Measurements from ENCODE around the gene TNS4. TPM values are rescaled to one million over a fixed set of nuclear protein-coding genes. Genes with fewer than 3 reads are reported as not detected.

TNS4 gene
- polyA plus RNA-seq, 2 of the 4 experiments (the other 2 are of a cell fraction): 24.2 to 73.5 TPM

- no peak for DNase-seq (ENCODE audit: low read depth in 1 of 2, low spot score in 1 of 2)
- Histone ChIP-seq H3K9me3 (no peaks in the 10 kb centered on the region), H3K4me3 (no peak overlapping the region), H3K4me1 (peaks cover 78% of the 10 kb centered on the region), H3K27ac (peak overlapping the region; percentile 95 to 99), H3K4me2 (no peak overlapping the region)
- CTCF ChIA-PET: interaction anchor here (1.3 to 36.6 kb wide), 11 partner anchors 14 to 236 kb away, joined by 3 to 1144 read pairs (median 105); partner anchors contain the start of genes CCR7, IGFBP4 and TOP2A
- FAIRE-seq: no peak
- 95% methylated on average over 4 of the region's 4 CpGs for WGBS (ENCODE audit: missing lambda C conversion rate)
- no peak for ATAC-seq
- TF ChIP-seq HOXB5 (CRISPR knock-in tag; IDR thresholded peaks at IDR 0.05) (0 out of 2 replicates have a peak, but pooled peaks have one; percentile 21), ZC3H11A (IDR thresholded peaks at IDR 0.05) (no peak), HOXA7 (CRISPR knock-in tag; IDR thresholded peaks at IDR 0.05) (0 out of 2 replicates have a peak, but pooled peaks have one; percentile 41)
- POLR2A ChIA-PET: interaction anchor here (0.7 to 9.7 kb wide), 5 partner anchors 14 to 67 kb away, joined by 3 to 177 read pairs (median 18); no protein-coding TSS in a partner anchor
These were observed 34.0 kb upstream of the TNS4 start for GRCh38 chr17:40535438-40535837.

DNA sequence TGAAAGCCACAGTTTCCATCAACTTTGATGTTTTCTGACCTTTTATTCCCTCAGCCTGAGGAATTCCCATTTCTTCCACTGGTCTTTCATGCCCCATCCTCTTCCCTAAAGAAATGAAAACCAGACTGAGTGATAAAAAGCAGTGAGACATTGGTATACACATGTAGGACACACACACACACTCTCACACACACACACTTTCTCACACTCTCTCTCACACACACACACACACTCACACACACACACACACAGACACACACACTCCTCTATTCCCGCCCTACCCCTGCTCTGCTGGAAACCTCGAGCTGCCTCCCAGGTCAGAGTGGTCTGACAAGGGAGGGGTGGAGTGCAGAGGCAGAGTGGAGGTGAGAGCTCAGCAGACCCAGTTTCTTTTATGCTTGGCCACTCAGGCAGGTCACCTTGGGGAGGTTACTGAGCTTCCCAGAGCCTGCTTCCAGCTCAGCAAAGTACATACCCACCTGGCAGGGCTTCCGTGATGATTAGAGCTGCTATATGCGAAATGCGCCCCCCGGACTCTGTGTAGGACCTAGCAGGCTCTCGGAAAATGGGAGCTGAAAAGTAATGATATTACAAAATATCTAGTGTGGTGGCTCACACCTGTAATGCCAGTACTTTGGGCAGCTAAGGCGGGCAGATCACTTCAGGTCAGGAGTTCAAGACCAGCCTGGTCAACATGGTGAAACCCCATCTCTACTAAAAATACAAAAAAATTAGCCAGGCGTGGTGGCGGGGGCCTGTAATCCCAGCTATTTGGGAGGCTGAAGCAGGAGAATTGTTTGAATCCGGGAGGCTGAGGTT is 33.2 kb upstream of the TNS4 start:
- TF ChIP-seq FOSB (CRISPR knock-in tag; IDR thresholded peaks at IDR 0.05) (peak; percentile 11; the same call in 1 of the 2 replicates), MAX (IDR thresholded peaks at IDR 0.05) (peak; percentile 17; the same call in 1 of the 2 replicates), CHD4 (IDR thresholded peaks at IDR 0.05; ENCODE audit: borderline replicate concordance) (0 out of 2 replicates have a peak, but pooled peaks have one; percentile 56), HOXB13 (CRISPR knock-in tag; IDR thresholded peaks at IDR 0.05; ENCODE audit: low read depth) (peak; percentile 84; the same call in 1 of the 2 replicates), ATOH8 (CRISPR knock-in tag; IDR thresholded peaks at IDR 0.05; ENCODE audit: low read depth) (no peak; the same call in 1 of the 2 replicates), TFCP2L1 (CRISPR knock-in tag; IDR thresholded peaks at IDR 0.05) (peak; percentile 88), SMC3 (IDR thresholded peaks at IDR 0.05) (0 out of 3 replicates have a peak, but pooled peaks have one; percentile 6), HOXB5 (CRISPR knock-in tag; IDR thresholded peaks at IDR 0.05) (peak; percentile 65; the same call in 1 of the 2 replicates)
- TF ChIP-seq, protein P1, sequence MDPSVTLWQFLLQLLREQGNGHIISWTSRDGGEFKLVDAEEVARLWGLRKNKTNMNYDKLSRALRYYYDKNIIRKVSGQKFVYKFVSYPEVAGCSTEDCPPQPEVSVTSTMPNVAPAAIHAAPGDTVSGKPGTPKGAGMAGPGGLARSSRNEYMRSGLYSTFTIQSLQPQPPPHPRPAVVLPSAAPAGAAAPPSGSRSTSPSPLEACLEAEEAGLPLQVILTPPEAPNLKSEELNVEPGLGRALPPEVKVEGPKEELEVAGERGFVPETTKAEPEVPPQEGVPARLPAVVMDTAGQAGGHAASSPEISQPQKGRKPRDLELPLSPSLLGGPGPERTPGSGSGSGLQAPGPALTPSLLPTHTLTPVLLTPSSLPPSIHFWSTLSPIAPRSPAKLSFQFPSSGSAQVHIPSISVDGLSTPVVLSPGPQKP (IDR thresholded peaks at IDR 0.05; ENCODE audit: low read depth, low read length): no peak
- FAIRE-seq (no peak), DNase-seq (ENCODE audit: low read depth in 1 of 2, low spot score in 1 of 2) (peak in 1 of 2 experiments; percentile 75), ATAC-seq (peak; percentile 3 to 4; a peak in 3 of 6 replicates)
- Histone ChIP-seq H3K27ac (peak overlapping the region; percentile 95 to 99), H3K4me3 (no peak overlapping the region), H3K4me1 (peaks cover 85% of the 10 kb centered on the region), H3K9me3 (no peaks in the 10 kb centered on the region), H3K4me2 (peak overlapping the region; percentile 60)
- POLR2A ChIA-PET: interaction anchor here (1.1 to 9.7 kb wide), 16 partner anchors 8 to 90 kb away, joined by 3 to 177 read pairs (median 16); no protein-coding TSS in a partner anchor
- CTCF ChIA-PET: interaction anchor here (0.7 to 36.6 kb wide), 24 partner anchors 13 to 316 kb away, joined by 3 to 1144 read pairs (median 19); partner anchors contain the start of genes CCR7, IGFBP4, TNS4 and TOP2A
- 84% methylated on average over 11 of the region's 11 CpGs for WGBS (ENCODE audit: missing lambda C conversion rate)

GRCh38 chr17:40533896-40534295 is 32.5 kb upstream of the TNS4 start:
- POLR2A ChIA-PET: interaction anchor here (0.6 to 9.7 kb wide), 21 partner anchors 8 to 172 kb away, joined by 3 to 177 read pairs (median 10); partner anchors contain the start of gene TOP2A
- TF ChIP-seq CHD4 (IDR thresholded peaks at IDR 0.05; ENCODE audit: borderline replicate concordance) (peak; percentile 76; the same call in 1 of the 2 replicates), RCOR1 (IDR thresholded peaks at IDR 0.05; ENCODE audit: low read depth, low read length) (no peak), E2F6 (IDR thresholded peaks at IDR 0.05; ENCODE audit: borderline replicate concordance, low read depth) (no peak), EHF (CRISPR knock-in tag; IDR thresholded peaks at IDR 0.05) (no peak; the same call in 1 of the 2 replicates), KDM1A (IDR thresholded peaks at IDR 0.05; ENCODE audit: low read depth) (peak; percentile 46; the same call in 1 of the 2 replicates), TFCP2L1 (CRISPR knock-in tag; IDR thresholded peaks at IDR 0.05) (0 out of 2 replicates have a peak, but pooled peaks have one; percentile 27), RARB (CRISPR knock-in tag; IDR thresholded peaks at IDR 0.05) (0 out of 2 replicates have a peak, but pooled peaks have one; percentile 21), CBX2 (IDR thresholded peaks at IDR 0.05; ENCODE audit: borderline replicate concordance, low read depth) (no peak), EHMT2 (IDR thresholded peaks at IDR 0.05; ENCODE audit: low read depth) (no peak), RAD21 (conservative IDR thresholded peaks at IDR 0.05 in 1 of 2, IDR thresholded peaks at IDR 0.05 in 1 of 2) (no peak), HDAC2 (IDR thresholded peaks at IDR 0.05) (no peak), MAFK (IDR thresholded peaks at IDR 0.05; ENCODE audit: partially characterized antibody) (no peak), ATOH8 (CRISPR knock-in tag; IDR thresholded peaks at IDR 0.05; ENCODE audit: low read depth) (no peak), HOXA7 (CRISPR knock-in tag; IDR thresholded peaks at IDR 0.05) (no peak; the same call in 1 of the 2 replicates), ZFP36 (IDR thresholded peaks at IDR 0.05; ENCODE audit: borderline replicate concordance, partially characterized antibody) (peak; percentile 99), CEBPB (IDR thresholded peaks at IDR 0.05) (no peak)
- TF ChIP-seq, protein P2, sequence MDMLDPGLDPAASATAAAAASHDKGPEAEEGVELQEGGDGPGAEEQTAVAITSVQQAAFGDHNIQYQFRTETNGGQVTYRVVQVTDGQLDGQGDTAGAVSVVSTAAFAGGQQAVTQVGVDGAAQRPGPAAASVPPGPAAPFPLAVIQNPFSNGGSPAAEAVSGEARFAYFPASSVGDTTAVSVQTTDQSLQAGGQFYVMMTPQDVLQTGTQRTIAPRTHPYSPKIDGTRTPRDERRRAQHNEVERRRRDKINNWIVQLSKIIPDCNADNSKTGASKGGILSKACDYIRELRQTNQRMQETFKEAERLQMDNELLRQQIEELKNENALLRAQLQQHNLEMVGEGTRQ (IDR thresholded peaks at IDR 0.05): no peak

More at GRCh38 chr17:40533896-40534295, 32.5 kb upstream of the TNS4 start:
- no peak for FAIRE-seq
- peaks cover 83% of the 10 kb centered on the region for H3K4me1 ChIP-seq
- CTCF ChIA-PET: interaction anchor here (0.6 to 36.6 kb wide), 36 partner anchors 12 to 858 kb away, joined by 3 to 1144 read pairs (median 8); partner anchors contain the start of genes CCR7, GJD3, IGFBP4 and TNS4
- no peaks in the 10 kb centered on the region for H3K9me3 ChIP-seq
- 37% methylated on average over 4 of the region's 4 CpGs for WGBS (ENCODE audit: missing lambda C conversion rate)
- no peak overlapping the region for H3K4me3 ChIP-seq
- peak overlapping the region; percentile 60 for H3K4me2 ChIP-seq
- peak in 1 of 2 experiments; percentile 71 for DNase-seq (ENCODE audit: low read depth in 1 of 2, low spot score in 1 of 2)
- H3K27ac ChIP-seq: peak overlapping the region; percentile 95 to 99
- ATAC-seq: peak; percentile 31 to 36
